DOHH2 (cell line): ENCODE data around the gene CCK.

ENCODE experiments used
- H3F3A ChIP-seq: fragments of 200-600 bp; sonication (generic), shearing (Covaris generic); 2 replicates; pipeline ENCODE4 v1.6.0; 2016; ENCODE audit warnings: antibody characterized with exemption, mild to moderate bottlenecking; ENCODE audit not compliant: control insufficient read depth, insufficient read depth
- H3K27ac ChIP-seq: fragments of 200-600 bp; sonication (generic); 2 replicates; pipeline ENCODE4 v1.5.1; 2014; ENCODE audit warnings: low read depth, mild to moderate bottlenecking, low read length, moderate library complexity
- H3K27me3 ChIP-seq: fragments of 200-600 bp; sonication (generic); 2 replicates; pipeline ENCODE4 v1.6.1; 2014; ENCODE audit warnings: mild to moderate bottlenecking, low read length, mixed read lengths; ENCODE audit not compliant: control insufficient read depth
- H3K36me3 ChIP-seq: fragments of 200-600 bp; sonication (generic); 2 replicates; pipeline ENCODE4 v1.6.1; 2014; ENCODE audit warnings: mild to moderate bottlenecking, low read length, moderate library complexity, mixed read lengths; ENCODE audit not compliant: control insufficient read depth
- H3K4me1 ChIP-seq: fragments of 200-600 bp; sonication (generic); 2 replicates; pipeline ENCODE4 v1.6.1; 2014; ENCODE audit warnings: mild to moderate bottlenecking, low read length, mixed read lengths; ENCODE audit not compliant: control insufficient read depth
- H3K4me2 ChIP-seq: fragments of 200-600 bp; sonication (generic); 2 replicates; pipeline ENCODE4 v1.6.0; 2014; ENCODE audit warnings: mild to moderate bottlenecking, low read length, moderate library complexity
- H3K4me3 ChIP-seq: fragments of 200-600 bp; sonication (generic); 2 replicates; pipeline ENCODE4 v1.5.1; 2014; ENCODE audit warnings: mild to moderate bottlenecking, low read length, mixed read lengths
- H3K79me2 ChIP-seq: fragments of 200-600 bp; sonication (generic); 2 replicates; pipeline ENCODE4 v1.6.1; 2014; ENCODE audit warnings: mild to moderate bottlenecking, low read length, mixed read lengths; ENCODE audit not compliant: control insufficient read depth
- H3K9me2 ChIP-seq: fragments of 200-600 bp; sonication (generic); replicated peaks from 2 replicates; pipeline ENCODE4 v1.6.1; 2014; ENCODE audit warnings: mild to moderate bottlenecking, low read length, mixed read lengths; ENCODE audit not compliant: control insufficient read depth
- H3K9me3 ChIP-seq: fragments of 200-600 bp; sonication (generic); 2 replicates; pipeline ENCODE4 v1.6.1; 2014; ENCODE audit warnings: antibody characterized with exemption, low read length, mixed read lengths; ENCODE audit not compliant: control insufficient read depth, insufficient read depth
- H4K20me1 ChIP-seq: fragments of 200-600 bp; sonication (generic); 2 replicates; pipeline ENCODE4 v1.6.0; 2014; ENCODE audit warnings: low read depth, mild to moderate bottlenecking, antibody characterized with exemption, low read length, moderate library complexity; ENCODE audit not compliant: control insufficient read depth, insufficient read depth
- CTCF ChIP-seq: fragments of 200-600 bp; sonication (generic); IDR thresholded peaks from one replicate; pipeline ENCODE4 v1.5.1; 2014; ENCODE audit warnings: antibody characterized with exemption, mild to moderate bottlenecking, low read depth, low read length; ENCODE audit not compliant: poor library complexity, severe bottlenecking
- EZH2phosphoT487 ChIP-seq: fragments of 200-600 bp; sonication (generic); IDR thresholded peaks from 2 replicates; pipeline ENCODE4 v1.6.1; 2017; ENCODE audit warnings: borderline replicate concordance, mild to moderate bottlenecking, antibody characterized with exemption, low read length, moderate library complexity, mixed read lengths

CCK gene

GRCh38 chr3:42262525-42262924 lies 3.5 kb downstream of the CCK start:
- no peaks in the 10 kb centered on the region for H3K27me3 ChIP-seq
- TF ChIP-seq CTCF: no peak
- no peaks in the 10 kb centered on the region for H3K4me1 ChIP-seq
- no peak overlapping the region for H3K4me2 ChIP-seq
- no peaks in the 10 kb centered on the region for H4K20me1 ChIP-seq
- H3F3A ChIP-seq: no peaks in the 10 kb centered on the region
- no peak overlapping the region for H3K27ac ChIP-seq
- no peaks in the 10 kb centered on the region for H3K79me2 ChIP-seq
- no peaks in the 10 kb centered on the region for H3K36me3 ChIP-seq
- no peak overlapping the region for H3K4me3 ChIP-seq
- H3K9me3 ChIP-seq: no peaks in the 10 kb centered on the region
- no peaks in the 10 kb centered on the region for H3K9me2 ChIP-seq

- peaks cover 10% of the 10 kb centered on the region; the same call in 1 of the 2 replicates for H3K27me3 ChIP-seq
Observed at GRCh38 chr3:42257007-42257406, 9.0 kb downstream of the CCK start.

GRCh38 chr3:42256135-42256819 lies 9.7 kb downstream of the CCK start:
- Histone ChIP-seq H3K4me3 (no peak overlapping the region), H3K4me1 (no peaks in the 10 kb centered on the region), H3K4me2 (no peak overlapping the region), H3K9me3 (no peaks in the 10 kb centered on the region), H3K9me2 (no peaks in the 10 kb centered on the region), H4K20me1 (no peaks in the 10 kb centered on the region), H3K27me3 (peaks cover 10% of the 10 kb centered on the region; the same call in 1 of the 2 replicates), H3K27ac (no peak overlapping the region), H3K36me3 (no peaks in the 10 kb centered on the region), H3F3A (no peaks in the 10 kb centered on the region), H3K79me2 (no peaks in the 10 kb centered on the region)
- no peak for TF ChIP-seq CTCF

More at GRCh38 chr3:42257007-42257406, 9.0 kb downstream of the CCK start:
- Histone ChIP-seq H3K9me3 (no peaks in the 10 kb centered on the region), H3K4me1 (no peaks in the 10 kb centered on the region), H3K36me3 (no peaks in the 10 kb centered on the region), H3K9me2 (no peaks in the 10 kb centered on the region), H3K4me2 (no peak overlapping the region), H4K20me1 (no peaks in the 10 kb centered on the region), H3K27ac (no peak overlapping the region), H3F3A (no peaks in the 10 kb centered on the region), H3K4me3 (no peak overlapping the region), H3K79me2 (no peaks in the 10 kb centered on the region)
- TF ChIP-seq EZH2phosphoT487 (no peak), CTCF (no peak)
